Calu3 (cell line): ENCODE measurements around the gene IL17C. TPM values are rescaled to one million over a fixed set of nuclear protein-coding genes. Genes with fewer than 3 reads are reported as not detected.

Source experiments
- BruUV-seq: library from RNA; stranded (reverse); fragments of 400-500 nt; replicated peaks from 2 replicates; lab custom pipeline; 2021; lab: Mats Ljungman, UMichigan
- CTCF ChIA-PET: fragments of 300-600 bp; sonication (Branson Sonifier 250); formaldehyde crosslinking; loops from one replicate; lab custom pipeline; 2022; ENCODE audit warnings: antibody characterized with exemption; lab: Charles Lee
- DNase-seq: peaks from one replicate; pipeline ENCODE4 v3.0.0; 2022
- H3K27ac Mint-ChIP-seq: one replicate; pipeline ENCODE4 v1.8.0; 2022; ENCODE audit warnings: mixed read lengths; ENCODE audit not compliant: unreplicated experiment
- H3K27me3 Mint-ChIP-seq: one replicate; pipeline ENCODE4 v1.8.0; 2022; ENCODE audit warnings: mixed read lengths; ENCODE audit not compliant: unreplicated experiment
- H3K36me3 Mint-ChIP-seq: one replicate; pipeline ENCODE4 v1.8.0; 2022; ENCODE audit warnings: mild to moderate bottlenecking, moderate library complexity, mixed read lengths; ENCODE audit not compliant: insufficient read depth, unreplicated experiment
- H3K4me1 Mint-ChIP-seq: one replicate; pipeline ENCODE4 v1.8.0; 2022; ENCODE audit warnings: mild to moderate bottlenecking, low read depth, mixed read lengths; ENCODE audit not compliant: unreplicated experiment
- H3K4me3 Mint-ChIP-seq: one replicate; pipeline ENCODE4 v1.8.0; 2022; ENCODE audit warnings: mild to moderate bottlenecking, low read depth, moderate library complexity, mixed read lengths; ENCODE audit not compliant: unreplicated experiment
- H3K9me3 Mint-ChIP-seq: one replicate; pipeline ENCODE4 v1.8.0; 2022; ENCODE audit warnings: low read depth, mixed read lengths; ENCODE audit not compliant: unreplicated experiment
- CTCF ChIP-seq: fragments of 200-600 bp; IDR thresholded peaks from one replicate; pipeline ENCODE4 v1.8.0; 2022; ENCODE audit warnings: antibody characterized with exemption; ENCODE audit not compliant: unreplicated experiment
- intact Hi-C: fragments of 100-400 bp; cut with micrococcal nuclease; formaldehyde crosslinking; loops from one replicate; pipeline ENCODE4 v1.10.0; 2022; ENCODE audit not compliant: unreplicated experiment
- total RNA-seq: library from RNA; stranded (reverse); gene quantifications from 2 replicates; pipeline ENCODE4 v1.2.3, GENCODE V29; 2022

Gene IL17C
- total RNA-seq, 1 experiment from 2014 or later, result not detected

DNA sequence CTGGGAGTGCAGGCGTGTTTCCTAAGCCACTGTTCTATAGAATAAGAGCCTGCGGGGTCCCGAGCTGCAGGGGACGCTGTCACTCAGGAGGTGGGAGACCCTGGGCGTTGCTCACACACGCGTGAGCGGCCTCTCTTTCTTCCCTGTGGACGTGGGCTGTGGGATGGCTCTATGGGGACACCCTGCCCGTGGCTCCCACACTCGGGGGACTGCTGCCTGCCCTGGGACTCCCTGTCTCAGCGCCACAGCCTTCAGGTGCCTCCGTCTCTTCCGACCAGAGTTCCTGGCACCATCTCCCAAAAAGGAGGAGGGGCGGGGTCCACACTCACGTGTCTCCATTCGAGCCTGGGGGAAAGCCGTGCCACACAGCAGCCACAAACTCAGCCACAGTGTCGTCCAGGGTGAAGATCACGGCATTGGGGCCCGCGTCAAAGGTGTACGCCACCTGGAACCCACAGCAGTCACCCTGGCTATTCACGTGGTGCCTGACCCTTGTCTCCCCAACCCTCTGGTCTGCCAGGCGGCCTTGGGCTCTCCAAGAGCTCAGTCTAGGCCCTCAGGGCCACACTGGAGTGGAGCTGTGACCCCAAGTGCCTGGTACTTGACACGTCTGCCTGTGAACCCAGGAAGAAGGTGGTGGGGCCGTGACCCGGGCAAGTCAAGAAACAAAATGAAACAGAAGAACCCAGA, 16.1 kb downstream of the IL17C start:
- intact Hi-C loops, result no loop called here
- Mint-ChIP-seq H3K36me3 (peaks cover 92% of the 10 kb centered on the region), H3K27ac (no peak overlapping the region), H3K4me1 (peaks cover 18% of the 10 kb centered on the region), H3K27me3 (no peaks in the 10 kb centered on the region), H3K9me3 (no peaks in the 10 kb centered on the region), H3K4me3 (no peak overlapping the region)
- DNase-seq, result no peak
- TF ChIP-seq CTCF, result no peak
- BruUV-seq, result no TSS peak
- CTCF ChIA-PET, result interaction anchor here (0.7 to 1.0 kb wide), 2 partner anchors 15 to 68 kb away, joined by 3 read pairs; no protein-coding TSS in a partner anchor

DNA sequence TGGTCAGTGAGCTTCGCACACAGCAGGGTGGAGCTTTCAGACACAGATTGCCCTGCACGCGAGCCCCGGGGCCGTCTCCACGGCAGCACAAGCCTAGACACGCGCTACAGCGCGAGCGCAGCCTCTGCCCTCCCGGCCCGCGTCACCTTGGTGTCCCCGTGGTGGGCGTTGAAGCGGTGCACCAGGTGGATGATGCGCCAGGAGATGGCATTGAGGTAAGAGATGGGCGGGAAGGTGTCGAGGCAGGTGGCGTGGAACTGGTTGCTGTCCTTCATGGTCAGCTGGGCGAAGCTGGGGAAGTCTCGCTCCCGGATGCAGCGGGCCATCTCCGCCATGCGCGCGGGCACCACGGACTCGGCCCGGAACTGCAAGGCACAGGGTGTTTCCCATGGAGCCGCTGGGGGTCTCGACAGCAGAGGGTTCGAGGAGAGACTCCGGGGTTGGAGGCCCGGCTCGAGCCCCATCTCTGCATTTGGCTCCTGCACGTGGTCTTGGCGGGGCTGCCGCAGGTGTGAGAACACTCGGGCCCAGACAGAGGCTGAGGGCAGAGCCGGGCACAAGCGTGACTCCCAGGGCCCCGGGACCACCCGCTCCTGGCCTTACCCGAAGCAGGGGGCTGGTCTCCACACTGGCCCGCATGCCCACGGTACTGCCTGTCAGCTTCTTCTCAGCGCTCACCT, 16.8 kb downstream of the IL17C start:
- no peak for TF ChIP-seq CTCF
- no peak overlapping the region for H3K4me3 Mint-ChIP-seq
- no peaks in the 10 kb centered on the region for H3K27me3 Mint-ChIP-seq
- no peak overlapping the region for H3K27ac Mint-ChIP-seq
- H3K9me3 Mint-ChIP-seq, result no peaks in the 10 kb centered on the region
- no peak for DNase-seq
- no TSS peak for BruUV-seq
- peaks cover 15% of the 10 kb centered on the region for H3K4me1 Mint-ChIP-seq
- peaks cover 92% of the 10 kb centered on the region for H3K36me3 Mint-ChIP-seq
- CTCF ChIA-PET, result interaction anchor here (0.7 to 1.0 kb wide), 2 partner anchors 16 to 67 kb away, joined by 3 read pairs; no protein-coding TSS in a partner anchor
- intact Hi-C loops, result no loop called here

- H3K4me3 Mint-ChIP-seq, result no peak overlapping the region
- CTCF ChIA-PET, result no interaction called here
- no peak overlapping the region for H3K27ac Mint-ChIP-seq
- no TSS peak for BruUV-seq
- H3K27me3 Mint-ChIP-seq, result no peaks in the 10 kb centered on the region
- peaks cover 92% of the 10 kb centered on the region for H3K36me3 Mint-ChIP-seq
- intact Hi-C loops, result no loop called here
- DNase-seq, result no peak
- H3K9me3 Mint-ChIP-seq, result no peaks in the 10 kb centered on the region
- no peak for TF ChIP-seq CTCF
- peaks cover 15% of the 10 kb centered on the region for H3K4me1 Mint-ChIP-seq
Measured at GRCh38 chr16:88655733-88656281, 17.4 kb downstream of the IL17C start.

DNA sequence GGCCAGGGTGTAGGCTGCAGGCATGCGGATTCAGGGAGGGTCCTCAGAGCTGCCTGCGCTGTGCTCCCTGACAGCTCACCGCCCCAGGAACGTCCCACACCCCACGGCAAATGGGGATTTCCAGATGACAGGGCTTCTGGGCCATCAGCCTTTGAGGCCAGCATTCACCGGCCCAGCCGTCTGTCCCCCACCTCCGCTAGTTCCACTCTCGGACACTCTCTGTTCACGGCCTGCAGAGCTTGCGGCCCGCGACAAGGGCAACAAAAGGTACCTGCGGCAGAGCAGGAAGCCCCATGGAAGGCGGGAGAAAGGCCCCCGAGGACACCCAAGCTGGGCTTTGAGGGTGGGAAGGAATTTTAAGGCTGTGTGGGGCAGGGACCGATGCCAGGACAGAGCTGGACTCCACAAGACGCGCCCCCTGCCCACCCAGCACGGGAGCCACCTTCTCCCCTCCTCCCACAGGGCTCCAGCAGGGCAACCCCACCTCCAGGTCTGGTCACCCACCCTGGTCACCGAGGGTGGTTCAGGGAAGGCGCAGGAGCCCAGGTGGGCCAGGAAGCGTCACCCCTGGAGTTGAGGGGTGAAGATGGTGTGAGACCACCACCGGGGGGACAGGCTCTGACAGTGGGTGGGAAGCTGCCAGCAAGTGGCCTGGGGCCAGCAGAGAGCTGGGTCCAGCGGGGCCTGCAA, 18.1 kb downstream of the IL17C start:
- BruUV-seq, result no TSS peak
- intact Hi-C loops, result no loop called here
- Mint-ChIP-seq H3K27ac (no peak overlapping the region), H3K27me3 (no peaks in the 10 kb centered on the region), H3K4me1 (peaks cover 11% of the 10 kb centered on the region), H3K36me3 (peaks cover 92% of the 10 kb centered on the region), H3K4me3 (no peak overlapping the region), H3K9me3 (no peaks in the 10 kb centered on the region)
- TF ChIP-seq CTCF, result no peak
- CTCF ChIA-PET, result no interaction called here
- DNase-seq, result no peak
